ENCODE results near the gene VMP1.

DNA sequence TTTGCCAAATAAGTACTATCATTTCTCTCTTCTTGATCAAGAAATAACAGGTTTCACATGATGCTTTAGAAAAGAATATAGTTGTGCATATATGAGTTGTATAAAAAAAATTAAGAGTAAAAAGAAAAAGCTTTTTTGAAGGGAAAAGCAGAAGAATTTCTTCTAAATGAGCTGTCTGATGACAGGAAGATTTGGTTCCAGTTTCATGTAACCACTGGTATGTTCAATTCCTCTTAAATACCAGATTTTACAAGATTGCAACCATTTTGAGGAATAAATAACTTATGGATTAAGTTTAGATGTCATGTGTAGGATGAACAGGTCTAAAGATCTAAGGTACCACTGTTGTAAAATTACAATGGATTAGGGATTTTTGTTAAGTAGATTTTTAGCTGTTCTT, 45.0 kb downstream of the VMP1 start:
- TF ChIP-seq, protein P1, sequence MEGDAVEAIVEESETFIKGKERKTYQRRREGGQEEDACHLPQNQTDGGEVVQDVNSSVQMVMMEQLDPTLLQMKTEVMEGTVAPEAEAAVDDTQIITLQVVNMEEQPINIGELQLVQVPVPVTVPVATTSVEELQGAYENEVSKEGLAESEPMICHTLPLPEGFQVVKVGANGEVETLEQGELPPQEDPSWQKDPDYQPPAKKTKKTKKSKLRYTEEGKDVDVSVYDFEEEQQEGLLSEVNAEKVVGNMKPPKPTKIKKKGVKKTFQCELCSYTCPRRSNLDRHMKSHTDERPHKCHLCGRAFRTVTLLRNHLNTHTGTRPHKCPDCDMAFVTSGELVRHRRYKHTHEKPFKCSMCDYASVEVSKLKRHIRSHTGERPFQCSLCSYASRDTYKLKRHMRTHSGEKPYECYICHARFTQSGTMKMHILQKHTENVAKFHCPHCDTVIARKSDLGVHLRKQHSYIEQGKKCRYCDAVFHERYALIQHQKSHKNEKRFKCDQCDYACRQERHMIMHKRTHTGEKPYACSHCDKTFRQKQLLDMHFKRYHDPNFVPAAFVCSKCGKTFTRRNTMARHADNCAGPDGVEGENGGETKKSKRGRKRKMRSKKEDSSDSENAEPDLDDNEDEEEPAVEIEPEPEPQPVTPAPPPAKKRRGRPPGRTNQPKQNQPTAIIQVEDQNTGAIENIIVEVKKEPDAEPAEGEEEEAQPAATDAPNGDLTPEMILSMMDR (conservative IDR thresholded peaks at IDR 0.05 in 1 of 2, IDR thresholded peaks at IDR 0.05 in 1 of 2; ENCODE audit: low read depth in 1 of 2, low read length in 2 of 2): no peak
- TF ChIP-seq EZH2 (IDR thresholded peaks at IDR 0.05; ENCODE audit: low read length, missing control alignments): no peak
